Peyer's patch (tissue), 4 donors: Measurements from ENCODE around the gene NT5C1A. TPM values are rescaled to one million over a fixed set of nuclear protein-coding genes. Genes with fewer than 3 reads are reported as not detected.

ENCODE experiments used
- DNase-seq, 3 donors: peaks; one replicate each; pipeline ENCODE4 v3.0.0-alpha.2; 2017 to 2019
- H3K27ac ChIP-seq, 4 donors: fragments of 200-600 bp; sonication (generic); one replicate each; pipeline ENCODE4 v1.5.1; 2016 to 2019
- H3K27me3 ChIP-seq, 2 donors: fragments of 200-600 bp; sonication (generic); one replicate each; pipeline ENCODE4 v1.5.1; 2019
- H3K36me3 ChIP-seq, 3 donors: fragments of 200-600 bp; sonication (generic); one replicate each; pipeline ENCODE4 v1.5.1; 2016 to 2019
- H3K4me1 ChIP-seq, 4 donors: fragments of 200-600 bp; sonication (generic); one replicate each; pipeline ENCODE4 v1.5.1; 2016 to 2019
- H3K4me3 ChIP-seq, 4 donors: fragments of 200-600 bp; sonication (generic); 1 replicate in 3 of 4; 2 replicates in 1 of 4; pipeline ENCODE4 v1.5.1; 2016 to 2019; ENCODE audit warnings: mild to moderate bottlenecking in 1 of 4
- H3K9me3 ChIP-seq, 4 donors: fragments of 200-600 bp; sonication (generic); one replicate each; pipeline ENCODE4 v1.5.1; 2016 to 2019; ENCODE audit warnings: mild to moderate bottlenecking in 1 of 4
- CTCF ChIP-seq, 6 experiments: fragments of 450-650 bp in 4 of 6; fragments of 200-600 bp in 2 of 6; sonication (generic) in 1 of 6; IDR thresholded peaks; one replicate each; pipeline ENCODE4 v1.5.1; 2017 to 2019; ENCODE audit warnings: antibody characterized with exemption in 6 of 6, mild to moderate bottlenecking in 3 of 6, moderate library complexity in 1 of 6
- POLR2A ChIP-seq, 2 donors: fragments of 450-650 bp; IDR thresholded peaks; one replicate each; pipeline ENCODE4 v1.5.1; 2017; ENCODE audit warnings: antibody characterized with exemption in 2 of 2, mild to moderate bottlenecking in 2 of 2, moderate library complexity in 2 of 2
- total RNA-seq, 4 donors: library from RNA; depleted of rRNA; stranded (reverse); fragments of >200 nt; gene quantifications; one replicate each; pipeline ENCODE4 v1.1.0, GENCODE V29; 2016

NT5C1A gene
- total RNA-seq, 4 donors from 2014 or later: not detected

GRCh38 chr1:39711966-39712340 lies 40.0 kb upstream of the NT5C1A start:
- TF ChIP-seq CTCF (IDR thresholded peaks at IDR 0.05) (no peak), POLR2A (IDR thresholded peaks at IDR 0.05) (no peak)
- no peaks in the 10 kb centered on the region for H3K4me1 ChIP-seq
- H3K9me3 ChIP-seq: no peaks in the 10 kb centered on the region
- no peaks in the 10 kb centered on the region for H3K36me3 ChIP-seq
- no peak for DNase-seq
- H3K27me3 ChIP-seq: no peaks in the 10 kb centered on the region
- H3K4me3 ChIP-seq: no peak overlapping the region
- H3K27ac ChIP-seq: no peak overlapping the region

GRCh38 chr1:39711104-39711965 lies 39.4 kb upstream of the NT5C1A start:
- Histone ChIP-seq H3K27me3 (no peaks in the 10 kb centered on the region), H3K9me3 (no peaks in the 10 kb centered on the region), H3K27ac (no peak overlapping the region), H3K4me3 (no peak overlapping the region), H3K4me1 (no peaks in the 10 kb centered on the region), H3K36me3 (no peaks in the 10 kb centered on the region)
- TF ChIP-seq POLR2A (IDR thresholded peaks at IDR 0.05) (no peak), CTCF (IDR thresholded peaks at IDR 0.05) (no peak)
- DNase-seq: no peak

GRCh38 chr1:39707506-39707905 lies 35.6 kb upstream of the NT5C1A start:
- Histone ChIP-seq H3K27ac (no peak overlapping the region), H3K36me3 (no peaks in the 10 kb centered on the region), H3K27me3 (no peaks in the 10 kb centered on the region), H3K4me1 (no peaks in the 10 kb centered on the region), H3K9me3 (no peaks in the 10 kb centered on the region), H3K4me3 (no peak overlapping the region)
- no peak for TF ChIP-seq CTCF (IDR thresholded peaks at IDR 0.05)
- no peak for TF ChIP-seq POLR2A (IDR thresholded peaks at IDR 0.05)
- no peak for DNase-seq

GRCh38 chr1:39704757-39705156 lies 32.9 kb upstream of the NT5C1A start:
- Histone ChIP-seq H3K36me3 (no peaks in the 10 kb centered on the region), H3K27me3 (no peaks in the 10 kb centered on the region), H3K4me3 (no peak overlapping the region), H3K9me3 (no peaks in the 10 kb centered on the region), H3K4me1 (no peaks in the 10 kb centered on the region), H3K27ac (no peak overlapping the region)
- TF ChIP-seq POLR2A (IDR thresholded peaks at IDR 0.05) (no peak), CTCF (IDR thresholded peaks at IDR 0.05) (no peak)
- DNase-seq: no peak

- Histone ChIP-seq H3K4me3 (no peak overlapping the region), H3K27me3 (no peaks in the 10 kb centered on the region), H3K9me3 (no peaks in the 10 kb centered on the region), H3K27ac (no peak overlapping the region), H3K36me3 (no peaks in the 10 kb centered on the region), H3K4me1 (no peaks in the 10 kb centered on the region)
- DNase-seq: no peak
- TF ChIP-seq CTCF (IDR thresholded peaks at IDR 0.05): no peak
- no peak for TF ChIP-seq POLR2A (IDR thresholded peaks at IDR 0.05)
Observed at GRCh38 chr1:39701049-39701439, 29.1 kb upstream of the NT5C1A start.
